ENCODE data around the gene PRDX2. TPM values are rescaled to one million over a fixed set of nuclear protein-coding genes. Genes with fewer than 3 reads are reported as not detected.

Gene PRDX2
- total and polyA plus RNA-seq, 7 experiments from 2014 or later: 75.1 to 359 (median 118) TPM

DNA sequence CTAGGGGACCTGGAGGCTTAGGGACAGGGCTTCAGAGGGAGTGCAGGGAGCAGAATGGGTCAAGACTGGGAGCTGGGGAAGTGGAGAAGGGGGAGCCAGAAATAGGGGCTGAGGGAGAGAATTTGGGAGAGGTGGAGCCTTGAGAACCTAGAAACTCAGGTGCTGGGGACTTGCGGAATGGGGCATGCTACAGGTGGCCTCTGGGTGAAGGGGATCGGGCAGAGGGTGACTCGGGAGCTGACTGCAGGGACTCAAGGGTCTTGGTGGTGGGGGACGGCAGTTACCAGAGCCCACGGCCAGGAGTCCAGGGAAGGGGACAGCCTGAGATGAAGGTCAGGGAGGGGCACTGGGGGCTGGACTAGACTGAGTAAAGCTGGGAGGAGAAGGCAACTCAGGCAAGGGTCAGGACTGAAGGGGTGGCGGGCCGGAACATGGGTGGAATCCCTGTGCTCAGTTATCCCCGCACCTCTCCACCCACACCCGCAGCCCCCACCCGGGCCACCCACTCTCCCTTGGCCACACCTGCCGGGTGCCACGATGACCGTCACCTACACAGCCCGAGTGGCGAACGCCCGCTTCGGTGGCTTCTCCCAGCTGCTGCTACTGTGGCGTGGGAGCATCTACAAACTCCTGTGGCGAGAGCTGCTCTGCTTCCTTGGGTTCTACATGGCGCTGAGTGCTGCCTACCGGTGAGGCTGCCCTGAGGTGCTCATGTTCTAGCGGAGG is 49.4 kb downstream of the PRDX2 start:
- Histone ChIP-seq H3K27ac (ENCODE audit: low read depth, low read length) (no peak overlapping the region), H3K4me1 (ENCODE audit: control insufficient read depth in 2 of 2, insufficient read depth in 2 of 2, low read length in 2 of 2) (no peaks in the 10 kb centered on the region), H3K4me3 (ENCODE audit: low read length) (no peak overlapping the region), H3K36me3 (ENCODE audit: control insufficient read depth in 2 of 3, insufficient read depth in 3 of 3, low read length in 3 of 3) (peaks cover 0 to 12% (median 0%) of the 10 kb centered on the region in 3 experiments), H3K9me3 (ENCODE audit: control insufficient read depth in 2 of 3, low read length in 3 of 3) (peaks cover 0 to 11% (median 0%) of the 10 kb centered on the region in 3 experiments), H3K27me3 (ENCODE audit: control insufficient read depth in 2 of 2, insufficient read depth in 2 of 2, low read length in 2 of 2) (no peaks in the 10 kb centered on the region)
- intact Hi-C loops (cut with micrococcal nuclease): no loop called here
- Mint-ChIP-seq H3K4me1 (peaks cover 0 to 13% (median 4%) of the 10 kb centered on the region in 7 donors), H3K27ac (peak overlapping the region in 1 of 9 donors; percentile 25), H3K4me3 (no peak overlapping the region), H3K36me3 (peaks cover 11 to 12% (median 12%) of the 10 kb centered on the region in 5 donors), H3K27me3 (peaks cover 18 to 37% (median 25%) of the 10 kb centered on the region in 5 donors), H3K9me3 (peaks cover 0 to 12% (median 6%) of the 10 kb centered on the region in 11 donors)
- DNase-seq (no peak), ATAC-seq (no peak)
- ChIA-PET CTCF (interaction anchor here (0.6 to 1.1 kb wide), 3 partner anchors 10 to 46 kb away, joined by 3 to 5 read pairs (median 3); no protein-coding TSS in a partner anchor), POLR2A (no interaction called here)

DNA sequence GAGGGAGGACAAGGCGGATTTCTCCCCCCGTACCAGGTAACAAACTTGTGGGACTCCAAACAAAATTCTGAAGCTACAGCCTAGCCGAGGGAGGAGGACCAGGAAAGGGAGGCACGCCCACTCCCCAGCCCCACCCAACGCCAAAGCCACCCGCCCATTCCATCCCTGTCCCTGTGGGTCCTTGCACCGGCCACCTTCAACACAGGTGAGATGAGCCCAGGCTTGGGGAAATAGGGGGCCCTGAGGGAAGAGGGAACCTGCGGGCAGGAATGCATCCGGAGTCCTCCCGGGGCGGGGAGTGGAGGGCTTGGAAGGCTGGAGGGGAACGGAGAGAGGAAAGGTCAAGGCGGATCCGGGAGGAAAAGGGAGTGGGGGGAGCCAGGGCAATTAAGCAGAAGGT is 50.0 kb downstream of the PRDX2 start, which contains the start of gene BEST2:
TSS of gene BEST2 (plus strand) at position 157 of the 400 bp plus-strand sequence. CDS start 802 bp downstream, outside the sequence.
- H3K4me1 ChIP-seq (ENCODE audit: control insufficient read depth in 2 of 2, insufficient read depth in 2 of 2, low read length in 2 of 2): no peaks in the 10 kb centered on the region
- H3K4me3 ChIP-seq (ENCODE audit: low read length): no peak within 1 kb of the TSS
- H3K36me3 ChIP-seq (ENCODE audit: control insufficient read depth in 2 of 3, insufficient read depth in 3 of 3, low read length in 3 of 3): peaks cover 0 to 18% (median 0%) of the 10 kb centered on the region in 3 experiments
- peaks cover 12 to 18% (median 13%) of the 10 kb centered on the region in 5 donors for H3K36me3 Mint-ChIP-seq
- no peak within 1 kb of the TSS for H3K27ac ChIP-seq (ENCODE audit: low read depth, low read length)
- peaks cover 0 to 13% (median 4%) of the 10 kb centered on the region in 7 donors for H3K4me1 Mint-ChIP-seq
- POLR2A ChIA-PET: no interaction called here
- H3K9me3 ChIP-seq (ENCODE audit: control insufficient read depth in 2 of 3, low read length in 3 of 3): peaks cover 0 to 12% (median 0%) of the 10 kb centered on the region in 3 experiments
- H3K27ac Mint-ChIP-seq: peak within 1 kb of the TSS in 2 of 9 donors; percentile 14 to 25
- H3K4me3 Mint-ChIP-seq: no peak within 1 kb of the TSS
- peaks cover 18 to 37% (median 25%) of the 10 kb centered on the region in 5 donors for H3K27me3 Mint-ChIP-seq
- ATAC-seq (no peak), DNase-seq (no peak)
- H3K27me3 ChIP-seq (ENCODE audit: control insufficient read depth in 2 of 2, insufficient read depth in 2 of 2, low read length in 2 of 2): no peaks in the 10 kb centered on the region
- peaks cover 0 to 12% (median 6%) of the 10 kb centered on the region in 11 donors for H3K9me3 Mint-ChIP-seq
- intact Hi-C loops (cut with micrococcal nuclease): no loop called here
- CTCF ChIA-PET: no interaction called here

DNA sequence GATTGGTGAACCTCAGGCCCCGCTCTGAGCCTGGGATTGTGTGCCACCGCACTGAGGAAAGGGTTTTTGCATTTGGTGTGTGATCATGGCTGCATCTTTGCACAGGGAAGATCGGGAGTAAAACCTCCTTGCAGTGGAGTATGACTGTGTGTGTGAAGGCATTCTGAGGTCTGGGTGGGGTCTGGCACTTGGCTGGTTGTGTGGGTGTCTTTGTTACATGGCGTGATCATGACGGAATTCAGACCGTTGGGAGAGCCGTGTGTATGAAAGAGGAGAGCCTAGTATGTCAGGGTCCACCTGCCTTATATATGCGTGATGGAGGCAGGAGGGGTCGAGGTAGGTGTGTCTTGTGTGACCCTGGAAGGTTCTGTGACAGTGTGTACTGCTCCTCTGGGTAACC is 50.7 kb downstream of the PRDX2 start:
- H3K4me3 Mint-ChIP-seq: no peak overlapping the region

DNA sequence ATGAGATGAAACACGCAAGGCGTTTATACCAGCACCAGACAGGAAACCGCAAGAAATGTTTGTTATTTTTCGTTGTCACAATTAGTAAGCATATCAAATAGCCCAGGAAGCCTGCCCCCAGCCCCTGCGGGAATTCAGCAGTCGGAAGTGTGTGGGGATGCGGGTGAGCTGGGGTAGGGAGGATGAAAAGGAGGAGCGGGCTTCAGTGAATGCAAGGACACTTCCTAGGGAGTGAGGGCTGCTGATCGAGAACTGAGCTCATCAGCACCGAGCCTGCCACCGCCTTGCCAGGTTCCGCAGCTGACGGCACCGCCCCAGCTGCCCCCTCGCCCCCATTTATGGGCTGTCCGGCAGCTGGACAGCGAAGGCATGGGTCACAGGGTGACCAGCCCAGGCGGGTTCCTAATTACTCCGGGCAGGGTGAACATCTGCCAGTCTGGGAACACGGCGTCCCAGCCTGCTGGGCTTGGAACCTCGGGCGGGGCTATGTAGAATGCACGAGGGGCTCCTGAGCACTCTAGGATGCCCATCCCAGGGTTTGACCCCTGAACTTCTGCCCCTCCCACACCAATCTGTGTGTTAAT is 51.6 kb downstream of the PRDX2 start:
- intact Hi-C loops (cut with micrococcal nuclease): no loop called here
- H3K36me3 ChIP-seq (ENCODE audit: control insufficient read depth in 2 of 3, insufficient read depth in 3 of 3, low read length in 3 of 3): peaks cover 0 to 34% (median 0%) of the 10 kb centered on the region in 3 experiments
- H3K27ac ChIP-seq (ENCODE audit: low read depth, low read length): no peak overlapping the region
- H3K4me3 ChIP-seq (ENCODE audit: low read length): no peak overlapping the region
- Mint-ChIP-seq H3K27ac (no peak overlapping the region), H3K27me3 (peaks cover 10 to 32% (median 21%) of the 10 kb centered on the region in 5 donors), H3K9me3 (peaks cover 0 to 12% (median 6%) of the 10 kb centered on the region in 11 donors), H3K36me3 (peaks cover 12 to 30% (median 22%) of the 10 kb centered on the region in 5 donors), H3K4me1 (peaks cover 0 to 13% (median 4%) of the 10 kb centered on the region in 7 donors), H3K4me3 (peak overlapping the region in 3 of 10 donors; percentile 2 to 48 (median 21))
- DNase-seq (no peak), ATAC-seq (no peak)
- ChIA-PET POLR2A (no interaction called here), CTCF (no interaction called here)
- no peaks in the 10 kb centered on the region for H3K27me3 ChIP-seq (ENCODE audit: control insufficient read depth in 2 of 2, insufficient read depth in 2 of 2, low read length in 2 of 2)
- H3K4me1 ChIP-seq (ENCODE audit: control insufficient read depth in 2 of 2, insufficient read depth in 2 of 2, low read length in 2 of 2): no peaks in the 10 kb centered on the region
- H3K9me3 ChIP-seq (ENCODE audit: control insufficient read depth in 2 of 3, low read length in 3 of 3): peaks cover 0 to 12% (median 0%) of the 10 kb centered on the region in 3 experiments

More for the DNA sequence above, 50.7 kb downstream of the PRDX2 start:
- no peak overlapping the region for H3K4me3 ChIP-seq (ENCODE audit: low read length)
- ATAC-seq (no peak), DNase-seq (no peak)
- H3K9me3 ChIP-seq (ENCODE audit: control insufficient read depth in 2 of 3, low read length in 3 of 3): peaks cover 0 to 12% (median 0%) of the 10 kb centered on the region in 3 experiments
- H3K36me3 ChIP-seq (ENCODE audit: control insufficient read depth in 2 of 3, insufficient read depth in 3 of 3, low read length in 3 of 3): peaks cover 0 to 26% (median 0%) of the 10 kb centered on the region in 3 experiments
- H3K4me1 ChIP-seq (ENCODE audit: control insufficient read depth in 2 of 2, insufficient read depth in 2 of 2, low read length in 2 of 2): no peaks in the 10 kb centered on the region
- CTCF ChIA-PET: no interaction called here
- intact Hi-C loops (cut with micrococcal nuclease): no loop called here
- no peak overlapping the region for H3K27ac ChIP-seq (ENCODE audit: low read depth, low read length)
- peaks cover 13 to 32% (median 25%) of the 10 kb centered on the region in 5 donors for H3K27me3 Mint-ChIP-seq
- POLR2A ChIA-PET: no interaction called here
- no peaks in the 10 kb centered on the region for H3K27me3 ChIP-seq (ENCODE audit: control insufficient read depth in 2 of 2, insufficient read depth in 2 of 2, low read length in 2 of 2)
- H3K36me3 Mint-ChIP-seq: peaks cover 12 to 24% (median 16%) of the 10 kb centered on the region in 5 donors
- H3K4me1 Mint-ChIP-seq: peaks cover 0 to 13% (median 4%) of the 10 kb centered on the region in 7 donors
- H3K9me3 Mint-ChIP-seq: peaks cover 0 to 12% (median 6%) of the 10 kb centered on the region in 11 donors
- H3K27ac Mint-ChIP-seq: peak overlapping the region in 1 of 9 donors; percentile 5

DNA sequence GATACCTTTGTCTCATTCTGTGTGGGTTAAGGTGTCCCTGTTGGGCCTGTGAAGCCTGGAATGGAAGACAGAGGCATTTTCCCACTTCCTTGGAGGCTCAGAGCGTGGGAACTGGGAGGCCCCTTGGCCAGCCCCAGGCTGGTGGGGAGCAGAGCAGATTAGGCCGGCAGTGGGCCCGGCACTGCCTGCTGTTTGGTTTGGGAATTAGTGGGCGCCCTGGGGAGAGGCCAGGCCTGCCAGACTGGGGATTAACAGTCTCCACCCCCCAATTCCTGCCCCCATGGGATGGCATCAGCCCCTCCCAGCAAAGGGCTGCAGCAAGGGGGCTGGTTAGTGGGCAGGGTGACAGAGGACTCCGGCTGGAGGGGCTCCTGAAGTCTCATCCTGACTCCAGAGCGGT is 53.1 kb downstream of the PRDX2 start:
- H3K36me3 ChIP-seq (ENCODE audit: control insufficient read depth in 2 of 3, insufficient read depth in 3 of 3, low read length in 3 of 3): peaks cover 0 to 41% (median 0%) of the 10 kb centered on the region in 3 experiments
- H3K4me3 ChIP-seq (ENCODE audit: low read length): no peak overlapping the region
- Mint-ChIP-seq H3K36me3 (peaks cover 12 to 35% (median 24%) of the 10 kb centered on the region in 5 donors), H3K9me3 (peaks cover 0 to 12% (median 6%) of the 10 kb centered on the region in 11 donors), H3K27me3 (peaks cover 9 to 29% (median 18%) of the 10 kb centered on the region in 5 donors), H3K4me1 (peaks cover 0 to 13% (median 4%) of the 10 kb centered on the region in 7 donors), H3K4me3 (no peak overlapping the region), H3K27ac (no peak overlapping the region)
- H3K4me1 ChIP-seq (ENCODE audit: control insufficient read depth in 2 of 2, insufficient read depth in 2 of 2, low read length in 2 of 2): no peaks in the 10 kb centered on the region
- no peaks in the 10 kb centered on the region for H3K27me3 ChIP-seq (ENCODE audit: control insufficient read depth in 2 of 2, insufficient read depth in 2 of 2, low read length in 2 of 2)
- ChIA-PET CTCF (no interaction called here), POLR2A (interaction anchor here (2.8 kb wide), 1 partner anchor 11 kb away, joined by 8 read pairs; the partner anchor contains the start of gene GET3)
- DNase-seq (no peak), ATAC-seq (no peak)
- no peak overlapping the region for H3K27ac ChIP-seq (ENCODE audit: low read depth, low read length)
- intact Hi-C loops (cut with micrococcal nuclease): no loop called here
- peaks cover 0 to 12% (median 0%) of the 10 kb centered on the region in 3 experiments for H3K9me3 ChIP-seq (ENCODE audit: control insufficient read depth in 2 of 3, low read length in 3 of 3)

Data from naive thymus-derived CD4-positive, alpha-beta T cell (primary cell).